Cardiac muscle cell (in vitro differentiated cells and primary cell): Measurements from ENCODE around the gene PGF. TPM values are rescaled to one million over a fixed set of nuclear protein-coding genes. Genes with fewer than 3 reads are reported as not detected.

Experiments
- DNase-seq, 2 donors: peaks; one replicate each; pipeline versions ENCODE4 v3.0.0 to v3.0.0-alpha.2; 2010 to 2017; ENCODE audit warnings: low read depth in 1 of 2, low spot score in 1 of 2
- H3K27ac ChIP-seq: fragments of 200-600 bp; sonication (generic); 2 replicates; pipeline ENCODE4 v1.5.1; 2016
- H3K27me3 ChIP-seq: fragments of 200-600 bp; sonication (generic); 2 replicates; pipeline ENCODE4 v1.6.0; 2016; ENCODE audit warnings: control low read depth
- H3K36me3 ChIP-seq: fragments of 200-600 bp; sonication (generic); 2 replicates; pipeline ENCODE4 v1.5.1; 2016; ENCODE audit warnings: control low read depth
- H3K4me1 ChIP-seq: fragments of 200-600 bp; sonication (generic); 2 replicates; pipeline ENCODE4 v1.8.1; 2017; ENCODE audit warnings: low read depth, mild to moderate bottlenecking, mixed run types
- H3K4me3 ChIP-seq: fragments of 200-600 bp; sonication (generic); 2 replicates; pipeline ENCODE4 v1.5.1; 2016; ENCODE audit warnings: mild to moderate bottlenecking
- H3K9me3 ChIP-seq: fragments of 200-600 bp; sonication (generic); 2 replicates; pipeline ENCODE4 v1.5.1; 2017; ENCODE audit warnings: low read depth, mild to moderate bottlenecking, control low read depth
- polyA plus RNA-seq: library from polyadenylated mRNA; unstranded; fragments of >200 nt; fragmentation: Nextera tagmentation; extraction: Ambion mirVana; gene quantifications from 2 replicates; pipeline ENCODE4 v1.2.1, GENCODE V29; 2016
- total RNA-seq: library from RNA; depleted of rRNA; stranded (reverse); fragments of >200 nt; gene quantifications from 2 replicates; pipeline ENCODE4 v1.2.3, GENCODE V29; 2016
- TF ChIP-seq, protein P1 (sequence below): IDR thresholded peaks from 2 replicates; pipeline ENCODE4 v1.5.1; 2012; ENCODE audit warnings: low read depth, mild to moderate bottlenecking, low read length

PGF gene
- total and polyA plus RNA-seq, 2 experiments from 2014 or later, result 18.1 to 23.5 TPM

GRCh38 chr14:74945852-74946658, 9.3 kb downstream of the PGF start:
- H3K36me3 ChIP-seq, result no peaks in the 10 kb centered on the region
- TF ChIP-seq, protein P1, sequence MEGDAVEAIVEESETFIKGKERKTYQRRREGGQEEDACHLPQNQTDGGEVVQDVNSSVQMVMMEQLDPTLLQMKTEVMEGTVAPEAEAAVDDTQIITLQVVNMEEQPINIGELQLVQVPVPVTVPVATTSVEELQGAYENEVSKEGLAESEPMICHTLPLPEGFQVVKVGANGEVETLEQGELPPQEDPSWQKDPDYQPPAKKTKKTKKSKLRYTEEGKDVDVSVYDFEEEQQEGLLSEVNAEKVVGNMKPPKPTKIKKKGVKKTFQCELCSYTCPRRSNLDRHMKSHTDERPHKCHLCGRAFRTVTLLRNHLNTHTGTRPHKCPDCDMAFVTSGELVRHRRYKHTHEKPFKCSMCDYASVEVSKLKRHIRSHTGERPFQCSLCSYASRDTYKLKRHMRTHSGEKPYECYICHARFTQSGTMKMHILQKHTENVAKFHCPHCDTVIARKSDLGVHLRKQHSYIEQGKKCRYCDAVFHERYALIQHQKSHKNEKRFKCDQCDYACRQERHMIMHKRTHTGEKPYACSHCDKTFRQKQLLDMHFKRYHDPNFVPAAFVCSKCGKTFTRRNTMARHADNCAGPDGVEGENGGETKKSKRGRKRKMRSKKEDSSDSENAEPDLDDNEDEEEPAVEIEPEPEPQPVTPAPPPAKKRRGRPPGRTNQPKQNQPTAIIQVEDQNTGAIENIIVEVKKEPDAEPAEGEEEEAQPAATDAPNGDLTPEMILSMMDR, result peak; percentile 95
- no peak overlapping the region for H3K27ac ChIP-seq

GRCh38 chr14:74945261-74945851, 10.0 kb downstream of the PGF start:
- Histone ChIP-seq H3K4me1 (peaks cover 13% of the 10 kb centered on the region), H3K9me3 (no peaks in the 10 kb centered on the region), H3K36me3 (no peaks in the 10 kb centered on the region), H3K27me3 (no peaks in the 10 kb centered on the region), H3K27ac (no peak overlapping the region), H3K4me3 (no peak overlapping the region)
- DNase-seq, result peak; percentile 33 to 60
- TF ChIP-seq, protein P1, result peak; percentile 59

More at GRCh38 chr14:74945852-74946658, 9.3 kb downstream of the PGF start:
- peak; percentile 77 to 82 for DNase-seq
- no peak overlapping the region for H3K4me3 ChIP-seq
- peaks cover 14% of the 10 kb centered on the region for H3K4me1 ChIP-seq
- H3K9me3 ChIP-seq, result no peaks in the 10 kb centered on the region
- no peaks in the 10 kb centered on the region for H3K27me3 ChIP-seq

- Histone ChIP-seq H3K9me3 (no peaks in the 10 kb centered on the region), H3K36me3 (no peaks in the 10 kb centered on the region), H3K4me3 (no peak overlapping the region), H3K27me3 (no peaks in the 10 kb centered on the region), H3K27ac (peak overlapping the region; percentile 66), H3K4me1 (peaks cover 13% of the 10 kb centered on the region)
- DNase-seq, result no peak
- TF ChIP-seq, protein P1, result no peak
These were observed 12.8 kb downstream of the PGF start for GRCh38 chr14:74942608-74943007.

DNA sequence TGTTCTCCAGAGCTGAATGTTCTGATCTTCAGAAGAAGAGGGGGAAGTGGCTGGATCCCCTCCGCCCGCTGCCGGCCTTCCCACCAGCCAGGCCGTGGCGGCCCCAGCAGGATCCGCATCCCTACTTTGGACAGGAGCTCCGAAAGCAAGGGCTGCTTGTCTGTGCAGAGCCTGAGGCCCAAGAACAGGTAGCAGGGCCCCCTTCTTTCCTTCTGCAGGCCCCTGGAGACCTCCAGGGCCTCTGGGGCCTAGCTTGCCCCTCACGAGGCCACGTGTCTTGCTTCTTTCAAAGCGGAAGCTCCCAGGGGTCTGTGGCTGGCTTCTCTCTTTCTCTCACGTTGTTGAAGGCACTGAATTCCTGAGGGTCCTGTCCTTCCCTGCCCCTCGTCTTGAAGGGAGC, 13.2 kb downstream of the PGF start:
- Histone ChIP-seq H3K9me3 (no peaks in the 10 kb centered on the region), H3K4me1 (peaks cover 13% of the 10 kb centered on the region), H3K27ac (peak overlapping the region; percentile 66), H3K4me3 (no peak overlapping the region), H3K27me3 (no peaks in the 10 kb centered on the region), H3K36me3 (no peaks in the 10 kb centered on the region)
- TF ChIP-seq, protein P1, result no peak
- DNase-seq, result no peak

DNA sequence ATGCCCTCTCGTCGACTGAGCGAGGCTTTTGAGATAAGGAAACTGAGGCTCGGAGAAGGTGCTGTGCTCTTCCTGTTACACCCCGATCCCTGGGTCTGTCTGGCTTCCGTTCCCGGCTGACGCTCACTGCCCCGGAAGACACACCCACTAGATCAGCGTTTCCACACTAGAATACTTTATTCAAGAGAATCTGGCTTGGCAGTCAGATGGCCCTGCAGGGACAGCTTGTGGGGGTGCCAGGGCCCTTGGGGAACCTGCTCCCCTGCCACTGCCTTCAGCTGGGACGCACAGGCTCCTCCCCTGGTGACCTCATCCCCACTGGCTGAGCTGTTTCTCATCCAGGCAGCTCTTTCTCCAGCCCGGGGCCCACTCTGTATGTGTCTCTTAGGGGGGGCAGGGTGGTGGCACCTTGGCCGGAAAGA, 13.7 kb downstream of the PGF start:
- H3K4me1 ChIP-seq, result peaks cover 13% of the 10 kb centered on the region
- H3K4me3 ChIP-seq, result no peak overlapping the region
- no peaks in the 10 kb centered on the region for H3K36me3 ChIP-seq
- no peaks in the 10 kb centered on the region for H3K9me3 ChIP-seq
- H3K27ac ChIP-seq, result peak overlapping the region; percentile 66
- no peaks in the 10 kb centered on the region for H3K27me3 ChIP-seq
- DNase-seq, result peak in 1 of 2 donors; percentile 39
- TF ChIP-seq, protein P1, result no peak
